Kidney (tissue), 14 donors: ENCODE data around the gene HPCAL1. TPM values are rescaled to one million over a fixed set of nuclear protein-coding genes. Genes with fewer than 3 reads are reported as not detected.
A peak's percentile ranks its signal among the peaks of the same experiment; 100 is the strongest.

Experiments
- DNase-seq, 5 donors: peaks; one replicate each; pipeline ENCODE4 v3.0.0-alpha.2; 2013 to 2020
- FAIRE-seq: peaks from 2 replicates; lab custom pipeline; 2012; peaks lifted over from hg19 to GRCh38; lab: Jason Lieb, UNC
- H3K27ac ChIP-seq, 2 donors: one replicate each; pipeline ENCODE4 v1.7.0; 2013; ENCODE audit warnings: low read depth in 2 of 2, low read length in 2 of 2, inconsistent platforms in 1 of 2
- H3K27me3 ChIP-seq: one replicate; pipeline ENCODE4 v1.7.1; 2013; ENCODE audit warnings: low read length, inconsistent platforms; ENCODE audit not compliant: control insufficient read depth, insufficient read depth
- H3K36me3 ChIP-seq, 3 donors: one replicate each; pipeline versions ENCODE4 v1.7.0 to v1.7.1; 2013; ENCODE audit warnings: low read length in 3 of 3, control low read depth in 1 of 3, inconsistent platforms in 1 of 3; ENCODE audit not compliant: insufficient read depth in 3 of 3, control insufficient read depth in 2 of 3
- H3K4me1 ChIP-seq, 3 donors: one replicate each; pipeline versions ENCODE4 v1.7.0 to v1.7.1; 2013; ENCODE audit warnings: low read length in 3 of 3, inconsistent platforms in 1 of 3, low read depth in 1 of 3; ENCODE audit not compliant: control insufficient read depth in 2 of 3, insufficient read depth in 2 of 3
- H3K4me3 ChIP-seq, 3 donors: one replicate each; pipeline versions ENCODE4 v1.7.0 to v1.8.1; 2013; ENCODE audit warnings: low read length in 3 of 3, control low read depth in 1 of 3, inconsistent platforms in 1 of 3
- H3K9ac ChIP-seq, 3 donors: one replicate each; pipeline versions ENCODE4 v1.7.0 to v1.7.1; 2013; ENCODE audit warnings: low read length in 3 of 3, control low read depth in 1 of 3, inconsistent platforms in 1 of 3
- H3K9me3 ChIP-seq, 3 donors: one replicate each; pipeline versions ENCODE4 v1.7.0 to v1.7.1; 2013; ENCODE audit warnings: low read length in 3 of 3, control low read depth in 1 of 3, inconsistent platforms in 1 of 3; ENCODE audit not compliant: control insufficient read depth in 2 of 3, insufficient read depth in 1 of 3
- CTCF ChIP-seq: IDR thresholded peaks from 3 replicates; pipeline ENCODE4 v1.5.1; 2012; ENCODE audit warnings: mild to moderate bottlenecking, moderate library complexity, borderline replicate concordance; ENCODE audit not compliant: insufficient read depth; ENCODE audit errors: extremely low read depth
- intact Hi-C: fragments of 100-400 bp; cut with DNase I; formaldehyde crosslinking; loops from one replicate; pipeline ENCODE4 v1.11.1; 2022
- polyA plus RNA-seq: library from polyadenylated mRNA; stranded (reverse); fragments of 350-450 nt; fragmentation: Illumina TruSeq; extraction: RNeasy Lipid Tissue Mini Kit (QIAGEN cat#74804); gene quantifications from one replicate; pipeline ENCODE4 v1.2.3, GENCODE V29; 2014; ENCODE audit warnings: low read depth, low replicate concordance; ENCODE audit not compliant: insufficient read depth
- total RNA-seq: library from RNA; stranded (reverse); fragmentation: NEBNext Ultra II Directional; extraction: Animal tissue kit (Norgen Biotek cat#: 25700); gene quantifications from one replicate; pipeline ENCODE4 v1.2.1, GENCODE V29; 2021
- donor health status: control.
- donor health status: control.
- donor health status: control.
- donor health status: control.
- donor health status: control.
- donor health status: DM: yes; HTN: yes; CAD: no.
- donor health status: Normal renal cell carcinoma (clear cell type).

Gene HPCAL1
- total and polyA plus RNA-seq, 2 donors from 2014 or later = 47.3 to 121 TPM

GRCh38 chr2:10286216-10287037 lies 16.3 kb upstream of the HPCAL1 start:
- intact Hi-C loops = no loop called here
- no peaks in the 10 kb centered on the region for H3K36me3 ChIP-seq
- no peaks in the 10 kb centered on the region for H3K9me3 ChIP-seq
- no peak for TF ChIP-seq CTCF
- peaks cover 0 to 12% (median 4%) of the 10 kb centered on the region in 3 donors for H3K4me1 ChIP-seq
- H3K27ac ChIP-seq = peak overlapping the region in 1 of 2 donors; percentile 78
- no peak overlapping the region for H3K4me3 ChIP-seq
- no peak overlapping the region for H3K9ac ChIP-seq
- no peak for FAIRE-seq
- peak in 1 of 5 donors; percentile 88 for DNase-seq
- no peaks in the 10 kb centered on the region for H3K27me3 ChIP-seq

GRCh38 chr2:10287761-10288160 lies 14.9 kb upstream of the HPCAL1 start:
- Histone ChIP-seq H3K27ac (no peak overlapping the region), H3K27me3 (no peaks in the 10 kb centered on the region), H3K9me3 (no peaks in the 10 kb centered on the region), H3K9ac (no peak overlapping the region), H3K36me3 (no peaks in the 10 kb centered on the region), H3K4me3 (no peak overlapping the region), H3K4me1 (peaks cover 0 to 12% (median 4%) of the 10 kb centered on the region in 3 donors)
- no peak for TF ChIP-seq CTCF
- FAIRE-seq (no peak), DNase-seq (no peak)
- intact Hi-C loops = no loop called here

- Histone ChIP-seq H3K27ac (no peak overlapping the region), H3K36me3 (no peaks in the 10 kb centered on the region), H3K4me1 (peaks cover 0 to 12% (median 4%) of the 10 kb centered on the region in 3 donors), H3K9ac (no peak overlapping the region), H3K4me3 (no peak overlapping the region), H3K27me3 (no peaks in the 10 kb centered on the region), H3K9me3 (peaks cover 0 to 4% (median 0%) of the 10 kb centered on the region in 3 donors)
- TF ChIP-seq CTCF = no peak
- intact Hi-C loops = no loop called here
- FAIRE-seq = no peak
- DNase-seq = no peak
These were observed 14.1 kb upstream of the HPCAL1 start for GRCh38 chr2:10288606-10289005.
